GM12878 (cell line): ENCODE results near the gene HSPB6. TPM values are rescaled to one million over a fixed set of nuclear protein-coding genes. Genes with fewer than 3 reads are reported as not detected.

Source experiments
- ATAC-seq: fragments of 200-7000 bp; cut with Tn5 transposase; 3 replicates; pipeline ENCODE4 v1.9.1; 2020; ENCODE audit warnings: mild to moderate bottlenecking, moderate library complexity
- BruUV-seq: library from RNA; stranded (reverse); fragments of 400-500 nt; replicated peaks from 2 replicates; lab custom pipeline; 2021; lab: Mats Ljungman, UMichigan
- CTCF ChIA-PET: fragments of 300-600 bp; sonication (Branson Sonifier 250); formaldehyde crosslinking; extraction: SDS; loops from one replicate; lab custom pipeline; 2021; ENCODE audit warnings: inconsistent platforms; lab: Yijun Ruan, JAX
- POLR2A ChIA-PET: fragments of 350-600 bp; formaldehyde crosslinking; extraction: SDS; loops from one replicate; lab custom pipeline; 2021; ENCODE audit warnings: inconsistent platforms; lab: Charles Lee
- RAD21 ChIA-PET: fragments of 300-600 bp; sonication (Branson Sonifier 250); formaldehyde crosslinking; loops from one replicate; lab custom pipeline; 2023; ENCODE audit warnings: antibody characterized with exemption; ENCODE audit not compliant: unreplicated experiment; lab: Charles Lee
- SMC1A ChIA-PET: fragments of 300-600 bp; sonication (Branson Sonifier 250); formaldehyde crosslinking; loops from one replicate; lab custom pipeline; 2023; ENCODE audit not compliant: unreplicated experiment, uncharacterized antibody; lab: Charles Lee
- DNase-seq: peaks from one replicate; pipeline ENCODE4 v3.0.0-alpha.2; 2011; ENCODE audit warnings: low read depth, low spot score
- FAIRE-seq: peaks from 3 replicates; lab custom pipeline; 2011; peaks lifted over from hg19 to GRCh38; lab: Jason Lieb, UNC
- H2AFZ ChIP-seq: 2 replicates; pipeline ENCODE4 v1.6.0; 2011; ENCODE audit warnings: low read depth, low read length, control low read depth; ENCODE audit not compliant: control insufficient read depth
- H3K27ac ChIP-seq: 2 replicates; pipeline ENCODE4 v1.5.1; 2011; ENCODE audit warnings: control low read depth; ENCODE audit not compliant: control insufficient read depth, insufficient read depth
- H3K27me3 ChIP-seq, 2 experiments: replicated peaks in 1 of 2; 2 replicates each; pipeline versions ENCODE4 v1.6.0 to v1.6.1; 2011; ENCODE audit warnings: low read length in 1 of 2; ENCODE audit not compliant: control insufficient read depth in 2 of 2, insufficient read depth in 2 of 2
- H3K36me3 ChIP-seq, 2 experiments: 2 replicates each; pipeline ENCODE4 v1.5.1; 2011; ENCODE audit warnings: low read length in 1 of 2; ENCODE audit not compliant: control insufficient read depth in 2 of 2, insufficient read depth in 2 of 2
- H3K4me1 ChIP-seq: 2 replicates; pipeline ENCODE4 v1.6.1; 2011; ENCODE audit warnings: mild to moderate bottlenecking, low read length, moderate library complexity, mixed read lengths; ENCODE audit not compliant: control insufficient read depth, insufficient read depth
- H3K4me2 ChIP-seq: 2 replicates; pipeline ENCODE4 v1.6.0; 2011; ENCODE audit warnings: control low read depth; ENCODE audit not compliant: control insufficient read depth, insufficient read depth
- H3K4me3 ChIP-seq: fragments of 200-600 bp; sonication (generic); 2 replicates; pipeline ENCODE4 v1.5.1; 2016
- H3K79me2 ChIP-seq: 2 replicates; pipeline ENCODE4 v1.6.0; 2011; ENCODE audit warnings: low read length; ENCODE audit not compliant: control insufficient read depth, insufficient read depth
- H3K9ac ChIP-seq: 2 replicates; pipeline ENCODE4 v1.8.0; 2011; ENCODE audit warnings: low read length, control low read depth, mixed read lengths; ENCODE audit not compliant: control insufficient read depth, insufficient read depth
- H3K9me3 ChIP-seq: replicated peaks from 3 replicates; pipeline ENCODE4 v1.5.1; 2011; ENCODE audit warnings: mild to moderate bottlenecking, low read length; ENCODE audit not compliant: control insufficient read depth, insufficient read depth
- H4K20me1 ChIP-seq: 2 replicates; pipeline ENCODE4 v1.6.0; 2011; ENCODE audit not compliant: control insufficient read depth, insufficient read depth
- CBFB ChIP-seq: IDR thresholded peaks from 2 replicates; pipeline ENCODE4 v1.6.1; 2016; ENCODE audit warnings: antibody characterized with exemption, low read depth
- DPF2 ChIP-seq: fragments of 450-650 bp; IDR thresholded peaks from 2 replicates; pipeline ENCODE4 v1.6.1; 2017; ENCODE audit warnings: mild to moderate bottlenecking
- EED ChIP-seq: sonication (generic); IDR thresholded peaks from 2 replicates; pipeline ENCODE4 v1.6.1; 2016; ENCODE audit warnings: antibody characterized with exemption, low read depth
- FOS ChIP-seq: IDR thresholded peaks from 3 replicates; pipeline ENCODE4 v1.6.1; 2011; ENCODE audit warnings: borderline replicate concordance; ENCODE audit not compliant: insufficient read length; ENCODE audit errors: extremely low read depth
- NFYB ChIP-seq: IDR thresholded peaks from 2 replicates; pipeline ENCODE4 v1.6.1; 2011; ENCODE audit warnings: low read depth, mild to moderate bottlenecking, low read length, improper control_type of control experiment, moderate library complexity; ENCODE audit not compliant: insufficient read depth
- PKNOX1 ChIP-seq: fragments of 450-650 bp; IDR thresholded peaks from 2 replicates; pipeline ENCODE4 v1.6.1; 2016; ENCODE audit warnings: mild to moderate bottlenecking
- RAD51 ChIP-seq: fragments of 450-650 bp; IDR thresholded peaks from 2 replicates; pipeline ENCODE4 v1.6.1; 2016; ENCODE audit warnings: moderate library complexity, mild to moderate bottlenecking, inconsistent platforms
- RFX5 ChIP-seq: IDR thresholded peaks from 2 replicates; pipeline ENCODE4 v1.6.1; 2011; ENCODE audit warnings: low read depth, low read length, improper control_type of control experiment
- YBX1 ChIP-seq: fragments of 450-650 bp; IDR thresholded peaks from 2 replicates; pipeline ENCODE4 v1.6.1; 2016; ENCODE audit warnings: antibody characterized with exemption
- ZNF207 ChIP-seq: fragments of 450-650 bp; IDR thresholded peaks from 2 replicates; pipeline ENCODE4 v1.6.1; 2014; ENCODE audit warnings: antibody characterized with exemption, mild to moderate bottlenecking, borderline replicate concordance
- WGBS: methylation state at CpG from one replicate; pipeline ENCODE4 v1.1.6; 2016; ENCODE audit warnings: low lambda C conversion rate; ENCODE audit not compliant: insufficient replicate concordance, insufficient coverage; ENCODE audit errors: missing lambda C conversion rate; 5-methylcytosine and 5-hydroxymethylcytosine counted together
- in situ Hi-C: fragments of 300-500 bp; cut with MboI; formaldehyde crosslinking; loops from 9 replicates; pipeline ENCODE4 v1.14.3; 2018; ENCODE audit warnings: mixed read lengths
- intact Hi-C: fragments of 100-400 bp; cut with micrococcal nuclease; formaldehyde crosslinking; loops from one replicate; pipeline ENCODE4 v1.14.2; 2022; ENCODE audit not compliant: unreplicated experiment
- polyA plus RNA-seq, 11 experiments: library from polyadenylated mRNA; depleted of rRNA in 4 of 11; unstranded in 6 of 11; stranded (reverse) in 5 of 11; fragments of >200 nt; fragmentation: Nextera tagmentation in 4 of 11; fragmentation: Illumina TruSeq in 1 of 11; extraction: Ambion mirVana in 4 of 11; extraction: Trizol in 1 of 11; gene quantifications; 1 replicate in 1 of 11; 2 replicates in 10 of 11; pipeline versions ENCODE4 v1.2.1 to v1.2.3, GENCODE V29; 2011 to 2016; ENCODE audit warnings: inconsistent platforms in 2 of 11, missing spikeins in 2 of 11, low read depth in 1 of 11
- total RNA-seq, 4 experiments: library from RNA; depleted of rRNA in 3 of 4; stranded (reverse); fragments of >200 nt in 3 of 4; fragmentation: Illumina TruSeq in 1 of 4; extraction: Trizol in 1 of 4; gene quantifications; 2 replicates each; pipeline versions ENCODE4 v1.2.1 to v1.2.3, GENCODE V29; 2013 to 2021
- TF ChIP-seq, protein P1 (sequence below): fragments of 450-650 bp; IDR thresholded peaks from 2 replicates; pipeline ENCODE4 v1.6.1; 2017; ENCODE audit warnings: mild to moderate bottlenecking, moderate library complexity
- TF ChIP-seq, protein P2 (sequence below): fragments of 450-650 bp; IDR thresholded peaks from 2 replicates; pipeline ENCODE4 v1.6.1; 2017; ENCODE audit warnings: mild to moderate bottlenecking, moderate library complexity

HSPB6 gene
- total and polyA plus RNA-seq, 10 of the 15 experiments (the other 5 are each of a cell fraction or from before 2014, with no cell fraction given): 0.09 to 1.6 (median 0.36) TPM; not detected in 4

GRCh38 chr19:35789978-35790944 is 33.4 kb upstream of the HSPB6 start:
- Histone ChIP-seq H3K79me2 (no peaks in the 10 kb centered on the region), H3K36me3 (no peaks in the 10 kb centered on the region), H3K9ac (no peak overlapping the region), H3K4me3 (no peak overlapping the region), H3K9me3 (no peaks in the 10 kb centered on the region), H3K4me2 (no peak overlapping the region), H4K20me1 (no peaks in the 10 kb centered on the region), H2AFZ (no peak overlapping the region), H3K27ac (no peak overlapping the region), H3K4me1 (no peaks in the 10 kb centered on the region), H3K27me3 (no peaks in the 10 kb centered on the region; a peak in 1 of 4 replicates)
- in situ Hi-C loops (no loop called here), intact Hi-C loops (no loop called here)
- DNase-seq: no peak
- POLR2A ChIA-PET: interaction anchor here (0.5 kb wide), 1 partner anchor 10 kb away, joined by 3 read pairs; no protein-coding TSS in a partner anchor
- RAD21 ChIA-PET: no interaction called here
- no peak for ATAC-seq
- 52% methylated on average over 15 of the region's 19 CpGs for WGBS
- BruUV-seq: no TSS peak
- no peak for FAIRE-seq
- CTCF ChIA-PET: interaction anchor here (1.0 to 3.1 kb wide), 3 partner anchors 10 to 97 kb away, joined by 3 to 12 read pairs (median 3); no protein-coding TSS in a partner anchor
- TF ChIP-seq DPF2 (no peak), EED (no peak), FOS (no peak), ZNF207 (no peak), PKNOX1 (no peak), NFYB (no peak), YBX1 (no peak), CBFB (no peak), RFX5 (no peak), RAD51 (no peak)
- TF ChIP-seq, protein P1, sequence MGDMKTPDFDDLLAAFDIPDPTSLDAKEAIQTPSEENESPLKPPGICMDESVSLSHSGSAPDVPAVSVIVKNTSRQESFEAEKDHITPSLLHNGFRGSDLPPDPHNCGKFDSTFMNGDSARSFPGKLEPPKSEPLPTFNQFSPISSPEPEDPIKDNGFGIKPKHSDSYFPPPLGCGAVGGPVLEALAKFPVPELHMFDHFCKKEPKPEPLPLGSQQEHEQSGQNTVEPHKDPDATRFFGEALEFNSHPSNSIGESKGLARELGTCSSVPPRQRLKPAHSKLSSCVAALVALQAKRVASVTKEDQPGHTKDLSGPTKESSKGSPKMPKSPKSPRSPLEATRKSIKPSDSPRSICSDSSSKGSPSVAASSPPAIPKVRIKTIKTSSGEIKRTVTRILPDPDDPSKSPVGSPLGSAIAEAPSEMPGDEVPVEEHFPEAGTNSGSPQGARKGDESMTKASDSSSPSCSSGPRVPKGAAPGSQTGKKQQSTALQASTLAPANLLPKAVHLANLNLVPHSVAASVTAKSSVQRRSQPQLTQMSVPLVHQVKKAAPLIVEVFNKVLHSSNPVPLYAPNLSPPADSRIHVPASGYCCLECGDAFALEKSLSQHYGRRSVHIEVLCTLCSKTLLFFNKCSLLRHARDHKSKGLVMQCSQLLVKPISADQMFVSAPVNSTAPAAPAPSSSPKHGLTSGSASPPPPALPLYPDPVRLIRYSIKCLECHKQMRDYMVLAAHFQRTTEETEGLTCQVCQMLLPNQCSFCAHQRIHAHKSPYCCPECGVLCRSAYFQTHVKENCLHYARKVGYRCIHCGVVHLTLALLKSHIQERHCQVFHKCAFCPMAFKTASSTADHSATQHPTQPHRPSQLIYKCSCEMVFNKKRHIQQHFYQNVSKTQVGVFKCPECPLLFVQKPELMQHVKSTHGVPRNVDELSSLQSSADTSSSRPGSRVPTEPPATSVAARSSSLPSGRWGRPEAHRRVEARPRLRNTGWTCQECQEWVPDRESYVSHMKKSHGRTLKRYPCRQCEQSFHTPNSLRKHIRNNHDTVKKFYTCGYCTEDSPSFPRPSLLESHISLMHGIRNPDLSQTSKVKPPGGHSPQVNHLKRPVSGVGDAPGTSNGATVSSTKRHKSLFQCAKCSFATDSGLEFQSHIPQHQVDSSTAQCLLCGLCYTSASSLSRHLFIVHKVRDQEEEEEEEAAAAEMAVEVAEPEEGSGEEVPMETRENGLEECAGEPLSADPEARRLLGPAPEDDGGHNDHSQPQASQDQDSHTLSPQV: no peak
- TF ChIP-seq, protein P2, sequence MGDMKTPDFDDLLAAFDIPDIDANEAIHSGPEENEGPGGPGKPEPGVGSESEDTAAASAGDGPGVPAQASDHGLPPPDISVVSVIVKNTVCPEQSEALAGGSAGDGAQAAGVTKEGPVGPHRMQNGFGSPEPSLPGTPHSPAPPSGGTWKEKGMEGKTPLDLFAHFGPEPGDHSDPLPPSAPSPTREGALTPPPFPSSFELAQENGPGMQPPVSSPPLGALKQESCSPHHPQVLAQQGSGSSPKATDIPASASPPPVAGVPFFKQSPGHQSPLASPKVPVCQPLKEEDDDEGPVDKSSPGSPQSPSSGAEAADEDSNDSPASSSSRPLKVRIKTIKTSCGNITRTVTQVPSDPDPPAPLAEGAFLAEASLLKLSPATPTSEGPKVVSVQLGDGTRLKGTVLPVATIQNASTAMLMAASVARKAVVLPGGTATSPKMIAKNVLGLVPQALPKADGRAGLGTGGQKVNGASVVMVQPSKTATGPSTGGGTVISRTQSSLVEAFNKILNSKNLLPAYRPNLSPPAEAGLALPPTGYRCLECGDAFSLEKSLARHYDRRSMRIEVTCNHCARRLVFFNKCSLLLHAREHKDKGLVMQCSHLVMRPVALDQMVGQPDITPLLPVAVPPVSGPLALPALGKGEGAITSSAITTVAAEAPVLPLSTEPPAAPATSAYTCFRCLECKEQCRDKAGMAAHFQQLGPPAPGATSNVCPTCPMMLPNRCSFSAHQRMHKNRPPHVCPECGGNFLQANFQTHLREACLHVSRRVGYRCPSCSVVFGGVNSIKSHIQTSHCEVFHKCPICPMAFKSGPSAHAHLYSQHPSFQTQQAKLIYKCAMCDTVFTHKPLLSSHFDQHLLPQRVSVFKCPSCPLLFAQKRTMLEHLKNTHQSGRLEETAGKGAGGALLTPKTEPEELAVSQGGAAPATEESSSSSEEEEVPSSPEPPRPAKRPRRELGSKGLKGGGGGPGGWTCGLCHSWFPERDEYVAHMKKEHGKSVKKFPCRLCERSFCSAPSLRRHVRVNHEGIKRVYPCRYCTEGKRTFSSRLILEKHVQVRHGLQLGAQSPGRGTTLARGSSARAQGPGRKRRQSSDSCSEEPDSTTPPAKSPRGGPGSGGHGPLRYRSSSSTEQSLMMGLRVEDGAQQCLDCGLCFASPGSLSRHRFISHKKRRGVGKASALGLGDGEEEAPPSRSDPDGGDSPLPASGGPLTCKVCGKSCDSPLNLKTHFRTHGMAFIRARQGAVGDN: no peak
- SMC1A ChIA-PET: no interaction called here
